Neural cell (in vitro differentiated cells): Measurements from ENCODE around the gene TMEM119.

ENCODE experiments used
- CTCF ChIP-seq: fragments of 450-650 bp; IDR thresholded peaks from 2 replicates; pipeline ENCODE4 v1.5.1; 2014; ENCODE audit warnings: antibody characterized with exemption, mild to moderate bottlenecking, moderate library complexity; ENCODE audit not compliant: poor library complexity, severe bottlenecking
- EP300 ChIP-seq: fragments of 450-650 bp; conservative IDR thresholded peaks from 2 replicates; pipeline ENCODE4 v1.6.1; 2014; ENCODE audit warnings: antibody characterized with exemption, mild to moderate bottlenecking, moderate library complexity; ENCODE audit not compliant: poor library complexity, severe bottlenecking
- EZH2 ChIP-seq: fragments of 200-600, 300-800 bp; shearing (Covaris generic), sonication (generic); IDR thresholded peaks from 2 replicates; pipeline ENCODE4 v1.6.1; 2014; ENCODE audit warnings: antibody characterized with exemption, low read length, borderline replicate concordance, mild to moderate bottlenecking; ENCODE audit not compliant: insufficient read depth, poor library complexity, severe bottlenecking
- POLR2AphosphoS5 ChIP-seq: IDR thresholded peaks from 2 replicates; pipeline ENCODE4 v1.6.1; 2012
- TAF1 ChIP-seq: IDR thresholded peaks from 2 replicates; pipeline ENCODE4 v1.6.1; 2012; ENCODE audit warnings: low read depth

GRCh38 chr12:108621161-108621560 is 23.3 kb upstream of the TMEM119 start:
- TF ChIP-seq EP300 (no peak), POLR2AphosphoS5 (no peak), CTCF (no peak), TAF1 (no peak), EZH2 (no peak)
